B cell (primary cell): ENCODE measurements around the gene PGS1. TPM values are rescaled to one million over a fixed set of nuclear protein-coding genes. Genes with fewer than 3 reads are reported as not detected.

ENCODE experiments used
- polyA plus RNA-seq: library from polyadenylated mRNA; depleted of rRNA; stranded (reverse); fragments of >200 nt; gene quantifications from 2 replicates; pipeline ENCODE4 v1.2.3, GENCODE V29; 2012
- small RNA-seq: library from RNA; depleted of rRNA; stranded (forward); fragments of <200 nt; gene quantifications from one replicate; pipeline ENCODE3, GENCODE V24; 2012; ENCODE audit warnings: low replicate concordance, low read depth; ENCODE audit not compliant: insufficient read length
- total RNA-seq, 2 donors: library from RNA; stranded (reverse); fragments of 120-200 nt in 1 of 2; gene quantifications; 1 replicate in 1 of 2; 2 replicates in 1 of 2; pipeline versions ENCODE4 v1.2.3 to v1.2.4, GENCODE V29; 2013 to 2022

Gene PGS1
- total and polyA plus RNA-seq, 2 donors (not counting 1 experiment from before 2014, with no cell fraction given): 85.1 to 88.3 TPM

Small RNA genes within 50 kb of the gene (small RNA-seq; reads per million reads assigned to genes)
- not detected for gene RF00415
- not detected for gene RN7SL236P

Other genes with a start within 250 kb of the PGS1 start
- 891 and 910 TPM in 2 replicates for gene TMC6, start 249.9 kb upstream of the PGS1 start, total RNA-seq
- gene TMC6, start 249.9 kb upstream of the PGS1 start, polyA plus RNA-seq: 374 and 424 TPM in 2 replicates
- 235 and 252 TPM in 2 replicates for gene TMC8, start 247.9 kb upstream of the PGS1 start, total RNA-seq
- 352 and 445 TPM in 2 replicates for gene TMC8, start 247.9 kb upstream of the PGS1 start, polyA plus RNA-seq
- 1.2 and 1.6 TPM in 2 replicates for gene C17orf99, start 232.3 kb upstream of the PGS1 start, total RNA-seq
- 0.30 and 1.6 TPM in 2 replicates for gene C17orf99, start 232.3 kb upstream of the PGS1 start, polyA plus RNA-seq
- 380 and 390 TPM in 2 replicates for gene SYNGR2, start 210.1 kb upstream of the PGS1 start, total RNA-seq
- 363 and 442 TPM in 2 replicates for gene SYNGR2, start 210.1 kb upstream of the PGS1 start, polyA plus RNA-seq
- 1.5 and 2.2 TPM in 2 replicates for gene TK1, start 191.6 kb upstream of the PGS1 start, total RNA-seq
- 2.5 and 3.8 TPM in 2 replicates for gene TK1, start 191.6 kb upstream of the PGS1 start, polyA plus RNA-seq
- gene AFMID, start 191.3 kb upstream of the PGS1 start, total RNA-seq: 18.2 and 23.3 TPM in 2 replicates
- gene AFMID, start 191.3 kb upstream of the PGS1 start, polyA plus RNA-seq: 12.8 and 24.8 TPM in 2 replicates
- gene BIRC5, start 164.4 kb upstream of the PGS1 start, total RNA-seq: 0.51 and 0.84 TPM in 2 replicates
- 0.33 and 0.36 TPM in 2 replicates for gene BIRC5, start 164.4 kb upstream of the PGS1 start, polyA plus RNA-seq
- gene TMEM235, start 147.0 kb upstream of the PGS1 start, total RNA-seq: not detected in 2 replicates
- gene TMEM235, start 147.0 kb upstream of the PGS1 start, polyA plus RNA-seq: not detected in 2 replicates
- gene SOCS3, start 18.6 kb upstream of the PGS1 start, total RNA-seq: 39.8 and 41.8 TPM in 2 replicates
- 24.4 and 67.6 TPM in 2 replicates for gene SOCS3, start 18.6 kb upstream of the PGS1 start, polyA plus RNA-seq
- gene DNAH17, start 198.7 kb downstream of the PGS1 start, total RNA-seq: 0.12 and 0.19 TPM in 2 replicates
- gene DNAH17, start 198.7 kb downstream of the PGS1 start, polyA plus RNA-seq: 0.01 and 0.04 TPM in 2 replicates